ENCODE results near the gene PSMB7. TPM values are rescaled to one million over a fixed set of nuclear protein-coding genes. Genes with fewer than 3 reads are reported as not detected.

The PSMB7 gene
- total and polyA plus RNA-seq, 2 of the 8 experiments (the other 6 are each of a cell fraction or from before 2014, with no cell fraction given): 222 to 357 TPM

DNA sequence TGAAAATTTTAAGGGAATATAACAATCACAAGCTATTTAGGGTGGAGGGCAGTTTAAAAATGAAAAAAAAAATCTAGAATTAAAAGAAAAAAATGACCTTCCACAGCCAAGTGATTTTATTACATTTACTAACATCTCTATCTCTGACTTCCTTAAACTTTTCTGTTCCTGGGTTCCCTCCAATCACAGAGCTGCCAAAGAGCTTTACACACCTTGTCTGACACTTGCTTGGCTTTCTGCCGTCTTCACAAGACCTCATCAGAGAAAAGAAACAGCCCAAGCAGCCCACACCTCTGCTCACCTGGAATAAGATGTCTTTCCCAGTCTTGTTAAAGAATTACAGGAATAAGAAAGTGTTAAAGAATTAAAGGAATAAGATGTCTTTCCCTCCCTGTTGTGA, 38.9 kb downstream of the PSMB7 start:
- Histone ChIP-seq H3K27me3 (replicated peaks in 1 of 4; ENCODE audit: control insufficient read depth in 3 of 4, extremely low read depth in 1 of 4, insufficient read depth in 3 of 4, low read length in 3 of 4) (no peaks in the 10 kb centered on the region), H3K4me2 (ENCODE audit: insufficient read depth in 1 of 2, low read depth in 2 of 2, low read length in 2 of 2) (no peak overlapping the region), H3K23me2 (ENCODE audit: low read depth, low read length) (no peaks in the 10 kb centered on the region), H4K20me1 (replicated peaks in 1 of 2; ENCODE audit: control insufficient read depth in 1 of 2, insufficient read depth in 2 of 2, low read length in 2 of 2) (peaks cover 2 to 4% of the 10 kb centered on the region in 2 experiments), H2AK5ac (ENCODE audit: low read depth, low read length) (no peak overlapping the region), H4K8ac (ENCODE audit: extremely low read depth, insufficient read depth, low read length) (no peak overlapping the region), H3K4me1 (replicated peaks in 1 of 4; ENCODE audit: control insufficient read depth in 3 of 4, insufficient read depth in 4 of 4, low read length in 3 of 4) (no peaks in the 10 kb centered on the region; a peak in 1 of 7 replicates), H2BK20ac (ENCODE audit: low read length) (no peak overlapping the region), H3K79me2 (ENCODE audit: control insufficient read depth in 1 of 2, insufficient read depth in 2 of 2, low read length in 2 of 2) (peaks cover 0 to 52% of the 10 kb centered on the region in 2 experiments; a peak in 3 of 4 replicates), H3K79me1 (ENCODE audit: low read depth, low read length) (peaks cover 3% of the 10 kb centered on the region; the same call in 1 of the 2 replicates), H3K18ac (ENCODE audit: extremely low read depth, low read length) (no peak overlapping the region), H3K23ac (ENCODE audit: insufficient read length) (no peak overlapping the region), H2BK15ac (ENCODE audit: low read length) (no peak overlapping the region), H3K4ac (replicated peaks; ENCODE audit: insufficient read length, low read depth, low read length) (no peak overlapping the region), H3K36me3 (ENCODE audit: control insufficient read depth in 2 of 4, insufficient read depth in 4 of 4, low read length in 3 of 4) (peaks cover 0 to 5% (median 0%) of the 10 kb centered on the region in 4 experiments; a peak in 3 of 8 replicates), H2BK12ac (ENCODE audit: low read depth, low read length) (no peak overlapping the region), H2AFZ (ENCODE audit: low read length) (no peak overlapping the region), H4K91ac (replicated peaks; ENCODE audit: insufficient read length, low read length) (no peak overlapping the region), H3K9ac (replicated peaks in 1 of 4; ENCODE audit: extremely low read depth in 1 of 4, low read depth in 3 of 4, low read length in 3 of 4) (no peak overlapping the region), H3K56ac (replicated peaks; ENCODE audit: insufficient read length, low read depth, low read length) (no peak overlapping the region), H3K4me3 (ENCODE audit: extremely low read depth in 1 of 4, insufficient read depth in 2 of 4, low read depth in 3 of 4, low read length in 4 of 4) (no peak overlapping the region), H2BK120ac (replicated peaks; ENCODE audit: low read depth, low read length) (no peak overlapping the region), H3K14ac (ENCODE audit: insufficient read length) (no peak overlapping the region), H3K9me3 (ENCODE audit: insufficient read depth in 2 of 2, low read depth in 1 of 2, low read length in 1 of 2) (peaks cover 0 to 3% of the 10 kb centered on the region in 2 experiments; a peak in 1 of 4 replicates), H4K5ac (ENCODE audit: insufficient read length, low read depth, low read length) (no peak overlapping the region), H2BK5ac (ENCODE audit: low read depth, low read length) (no peak overlapping the region), H3K27ac (ENCODE audit: low read depth, low read length) (no peak overlapping the region)
- ChIA-PET POLR2A (ENCODE audit: partially characterized antibody) (interaction anchor here (1.7 kb wide), 1 partner anchor 11 kb away, joined by 5 read pairs; no protein-coding TSS in a partner anchor), CTCF (ENCODE audit: partially characterized antibody) (interaction anchor here (1.3 to 12.1 kb wide), 3 partner anchors 15 to 282 kb away, joined by 3 to 133 read pairs (median 4); no protein-coding TSS in a partner anchor)
- no peak for DNase-seq (ENCODE audit: low read depth in 1 of 2, low spot score in 2 of 2)
- no peak for FAIRE-seq
- WGBS, 2 experiments (ENCODE audit: extremely low coverage in 1 of 2, insufficient coverage in 1 of 2, insufficient read length in 1 of 2, insufficient replicate concordance in 2 of 2, low coverage in 1 of 2, low lambda C conversion rate in 2 of 2, missing lambda C conversion rate in 1 of 2): 91% methylated on average over 1 of the region's 1 CpG; no CpG with 5 or more reads in 1 of the 2 experiments
- no peak for TF ChIP-seq RNF2 (IDR thresholded peaks at IDR 0.05; ENCODE audit: borderline replicate concordance, low read depth, low read length, missing control alignments, poor library complexity, severe bottlenecking)
- no peak for TF ChIP-seq POLR2A (IDR thresholded peaks at IDR 0.05; ENCODE audit: control extremely low read depth in 1 of 2, low read depth in 2 of 2, low read length in 2 of 2)
- TF ChIP-seq TBP (IDR thresholded peaks at IDR 0.05; ENCODE audit: low read depth, low read length): no peak
- TF ChIP-seq HDAC2 (IDR thresholded peaks at IDR 0.05; ENCODE audit: borderline replicate concordance in 1 of 2, low read depth in 2 of 2, low read length in 2 of 2): no peak
- no peak for TF ChIP-seq RFX5 (IDR thresholded peaks at IDR 0.05; ENCODE audit: borderline replicate concordance, low read depth, low read length)
- no peak for TF ChIP-seq USF2 (IDR thresholded peaks at IDR 0.05; ENCODE audit: low read length)
- no peak for TF ChIP-seq ASH2L (IDR thresholded peaks at IDR 0.05; ENCODE audit: low read length)
- TF ChIP-seq GTF2F1 (IDR thresholded peaks at IDR 0.05; ENCODE audit: borderline replicate concordance, low read depth, low read length): no peak
- TF ChIP-seq JUN (IDR thresholded peaks at IDR 0.05; ENCODE audit: low read depth, low read length): no peak
- TF ChIP-seq KDM4A (IDR thresholded peaks at IDR 0.05; ENCODE audit: low read depth, low read length, severe bottlenecking): no peak
- TF ChIP-seq SAP30 (IDR thresholded peaks at IDR 0.05; ENCODE audit: insufficient read depth, insufficient replicate concordance, low read length): no peak
- no peak for TF ChIP-seq PHF8 (conservative IDR thresholded peaks at IDR 0.05; ENCODE audit: low read depth, low read length)

Measured in H1 (cell line).